NCI-H345 (cell line): ENCODE measurements around the gene METTL6.
"Not testable (repeated sequence)": the region's sequence is repeated elsewhere in the genome, so short reads cannot be mapped to it uniquely, and the experiment has no call there.

ENCODE experiments used
- DNase-seq: peaks from one replicate; lab custom pipeline; 2025; lab: John Stamatoyannopoulos, UW

The METTL6 gene

GRCh38 chr3:15368561-15369135, 58.7 kb downstream of the METTL6 start:
- DNase-seq, result no peak

- no peak for DNase-seq
Observed at GRCh38 chr3:15367059-15367458, 60.3 kb downstream of the METTL6 start.

DNA sequence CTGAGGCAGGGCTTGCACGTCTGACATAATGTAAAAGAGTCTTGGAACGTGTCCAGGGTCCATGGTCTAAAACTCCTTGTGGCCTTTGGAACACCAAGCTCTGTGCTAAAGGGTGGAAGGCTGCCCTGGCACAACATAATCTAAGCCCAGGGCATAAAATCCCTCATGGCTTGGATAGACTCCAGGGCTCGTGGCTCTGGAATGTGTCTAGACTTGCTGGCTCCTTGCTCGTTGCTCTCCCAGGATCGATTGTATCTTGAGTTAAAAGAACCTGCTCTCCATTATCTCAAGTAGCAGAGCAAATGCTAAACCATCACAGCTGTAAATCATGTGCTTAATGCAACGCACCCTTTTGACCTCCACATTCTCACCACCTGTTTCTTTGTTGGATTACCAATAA, 63.3 kb downstream of the METTL6 start:
- DNase-seq, result not testable (repeated sequence)

DNA sequence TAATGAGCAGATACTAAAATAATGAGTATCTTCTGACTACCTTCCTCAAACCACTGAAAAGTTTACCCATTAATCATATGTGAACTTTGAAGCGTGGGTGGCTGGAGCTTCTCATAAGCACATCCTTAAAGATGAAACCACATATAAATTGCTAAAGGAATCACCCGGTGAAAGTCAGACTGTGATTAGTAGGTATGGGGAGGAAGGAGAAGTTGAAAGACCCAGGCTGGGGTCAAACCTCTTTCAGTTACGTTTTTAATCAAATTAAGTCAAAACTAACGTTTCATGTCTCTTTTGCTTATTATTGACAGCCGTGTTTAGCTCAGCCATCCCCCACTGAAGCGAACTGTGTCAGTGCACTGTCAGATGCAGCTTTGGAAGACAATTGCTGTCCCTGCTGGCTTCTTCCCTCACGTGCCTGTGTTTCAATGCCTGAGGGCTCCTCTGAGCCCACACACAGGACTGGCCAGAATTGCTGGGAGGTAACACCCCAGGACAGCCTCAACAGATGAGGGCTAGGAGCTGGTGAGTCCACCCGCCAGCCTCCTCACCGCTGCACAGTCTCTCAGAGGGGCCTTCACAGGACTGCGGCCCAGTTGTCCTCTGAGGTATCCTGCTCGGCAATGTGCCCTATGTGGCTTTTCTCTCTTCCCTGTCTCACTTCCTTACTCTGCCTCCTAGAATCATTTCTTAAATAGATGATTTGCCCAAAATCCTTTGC, 65.7 kb downstream of the METTL6 start:
- DNase-seq, result no peak

DNA sequence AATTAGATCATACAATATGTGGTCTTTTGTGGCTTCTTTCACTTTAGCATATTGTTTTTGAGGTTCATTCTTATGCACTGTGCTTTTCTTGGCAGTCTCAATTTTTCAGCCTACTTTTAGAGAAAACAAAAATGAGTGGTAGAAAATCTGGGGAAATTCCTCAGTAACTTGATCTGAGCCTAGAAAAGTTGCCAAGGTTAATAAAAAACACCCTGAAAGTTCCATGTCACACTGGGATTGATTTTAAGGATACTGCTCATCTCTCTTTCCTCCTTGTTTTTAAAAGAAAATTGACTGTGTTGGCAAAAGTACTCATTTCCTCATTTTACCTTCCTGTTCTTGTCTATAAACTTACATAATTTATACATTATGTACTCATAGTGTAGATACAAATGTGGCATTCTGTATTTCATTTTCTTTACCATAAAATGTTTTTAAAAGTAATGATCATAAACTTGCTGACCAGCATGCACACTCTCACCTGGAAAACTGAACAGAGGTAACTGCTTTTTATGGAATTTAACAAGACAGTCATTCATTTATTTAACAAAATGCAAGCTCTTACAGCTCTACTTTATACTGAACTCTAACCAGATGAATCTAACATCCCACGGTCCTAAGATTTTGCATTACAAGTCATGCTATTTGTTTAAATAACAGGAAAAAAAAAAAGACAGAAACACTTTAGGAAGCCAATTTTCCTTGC, 66.4 kb downstream of the METTL6 start:
- DNase-seq, result no peak
